H9 (cell line): ENCODE results near the gene CGB8. TPM values are rescaled to one million over a fixed set of nuclear protein-coding genes. Genes with fewer than 3 reads are reported as not detected.
"Not testable (repeated sequence)": the region's sequence is repeated elsewhere in the genome, so short reads cannot be mapped to it uniquely, and the experiment has no call there.

Source experiments
- DNase-seq: peaks from one replicate; pipeline ENCODE4 v3.0.0-alpha.2; 2017
- H2AFZ ChIP-seq: one replicate; pipeline ENCODE4 v1.6.1; 2013; ENCODE audit warnings: mild to moderate bottlenecking, low read length, control low read depth, moderate library complexity
- H2AK5ac ChIP-seq: 2 replicates; pipeline ENCODE4 v1.6.1; 2013; ENCODE audit warnings: low read length, control low read depth, mixed read lengths; ENCODE audit not compliant: insufficient read length
- H2BK120ac ChIP-seq: one replicate; pipeline ENCODE4 v1.6.1; 2013; ENCODE audit warnings: low read depth, mild to moderate bottlenecking, low read length, control low read depth, inconsistent platforms; ENCODE audit not compliant: poor library complexity, severe bottlenecking
- H2BK12ac ChIP-seq: 2 replicates; pipeline ENCODE4 v1.6.1; 2013; ENCODE audit warnings: low read length, control low read depth, mixed read lengths, low read depth; ENCODE audit not compliant: insufficient read length
- H2BK15ac ChIP-seq: 2 replicates; pipeline ENCODE4 v1.6.1; 2013; ENCODE audit warnings: low read depth, low read length, control low read depth
- H2BK20ac ChIP-seq: one replicate; pipeline ENCODE4 v1.6.1; 2013; ENCODE audit warnings: low read depth, mild to moderate bottlenecking, low read length, control low read depth, inconsistent platforms; ENCODE audit not compliant: poor library complexity, severe bottlenecking
- H2BK5ac ChIP-seq: 2 replicates; pipeline ENCODE4 v1.6.1; 2013; ENCODE audit warnings: low read length, control low read depth, mixed read lengths; ENCODE audit not compliant: insufficient read length
- H3K14ac ChIP-seq: 2 replicates; pipeline ENCODE4 v1.6.1; 2013; ENCODE audit warnings: low read length, control low read depth; ENCODE audit not compliant: insufficient read depth
- H3K18ac ChIP-seq: 2 replicates; pipeline ENCODE4 v1.6.1; 2013; ENCODE audit warnings: low read depth, mild to moderate bottlenecking, mixed read lengths, low read length, control low read depth; ENCODE audit not compliant: insufficient read length
- H3K23ac ChIP-seq: 2 replicates; pipeline ENCODE4 v1.6.1; 2013; ENCODE audit warnings: low read length, control low read depth, mixed read lengths, low read depth; ENCODE audit not compliant: insufficient read length
- H3K23me2 ChIP-seq: 2 replicates; pipeline ENCODE4 v1.6.1; 2013; ENCODE audit warnings: low read depth, mild to moderate bottlenecking, mixed read lengths, low read length, control low read depth; ENCODE audit not compliant: insufficient read length, poor library complexity, severe bottlenecking
- H3K27ac ChIP-seq: 2 replicates; pipeline ENCODE4 v1.5.1; 2013; ENCODE audit warnings: low read length, control low read depth, mixed read lengths, low read depth; ENCODE audit not compliant: insufficient read length
- H3K27me3 ChIP-seq: 2 replicates; pipeline ENCODE4 v1.6.1; 2013; ENCODE audit warnings: low read length, control low read depth, inconsistent platforms; ENCODE audit not compliant: insufficient read depth
- H3K4ac ChIP-seq: 2 replicates; pipeline ENCODE4 v1.6.1; 2013; ENCODE audit warnings: low read depth, mild to moderate bottlenecking, control low read depth, inconsistent platforms, low read length, moderate library complexity
- H3K4me1 ChIP-seq: 2 replicates; pipeline ENCODE4 v1.6.1; 2013; ENCODE audit warnings: low read length, control low read depth, inconsistent platforms; ENCODE audit not compliant: insufficient read depth
- H3K4me2 ChIP-seq: 2 replicates; pipeline ENCODE4 v1.6.1; 2013; ENCODE audit warnings: low read length, control low read depth, mixed read lengths; ENCODE audit not compliant: insufficient read length, insufficient read depth
- H3K56ac ChIP-seq: 2 replicates; pipeline ENCODE4 v1.6.1; 2013; ENCODE audit warnings: low read depth, mild to moderate bottlenecking, mixed read lengths, low read length, control low read depth; ENCODE audit not compliant: insufficient read length
- H3K79me1 ChIP-seq: 2 replicates; pipeline ENCODE4 v1.6.1; 2013; ENCODE audit warnings: low read depth, mild to moderate bottlenecking, moderate library complexity, low read length, control low read depth, inconsistent platforms; ENCODE audit not compliant: insufficient read depth, poor library complexity, severe bottlenecking
- H3K79me2 ChIP-seq: 2 replicates; pipeline ENCODE4 v1.6.1; 2013; ENCODE audit warnings: low read length, control low read depth, inconsistent platforms; ENCODE audit not compliant: insufficient read depth
- H3K9ac ChIP-seq: 2 replicates; pipeline ENCODE4 v1.6.1; 2013; ENCODE audit warnings: low read length, control low read depth, mixed read lengths; ENCODE audit not compliant: insufficient read length; ENCODE audit errors: extremely low read depth
- H3K9me3 ChIP-seq: one replicate; pipeline ENCODE4 v1.6.1; 2013; ENCODE audit warnings: low read depth, low read length, inconsistent platforms; ENCODE audit not compliant: control insufficient read depth
- H3T11ph ChIP-seq: one replicate; pipeline ENCODE4 v1.6.1; 2013; ENCODE audit warnings: mild to moderate bottlenecking, low read length, control low read depth, inconsistent platforms
- H4K20me1 ChIP-seq: one replicate; pipeline ENCODE4 v1.6.1; 2013; ENCODE audit not compliant: control insufficient read depth, insufficient read length, insufficient read depth
- H4K5ac ChIP-seq: 2 replicates; pipeline ENCODE4 v1.6.1; 2013; ENCODE audit warnings: low read depth, mild to moderate bottlenecking, mixed read lengths, low read length, control low read depth; ENCODE audit not compliant: insufficient read length
- H4K8ac ChIP-seq: replicated peaks from 2 replicates; pipeline ENCODE4 v1.6.1; 2013; ENCODE audit warnings: low read length, control low read depth, mixed read lengths, low read depth; ENCODE audit not compliant: insufficient read length
- H4K91ac ChIP-seq: 2 replicates; pipeline ENCODE4 v1.6.1; 2013; ENCODE audit warnings: low read depth, mild to moderate bottlenecking, moderate library complexity, mixed read lengths, low read length, control low read depth; ENCODE audit not compliant: insufficient read length
- H3K27ac Mint-ChIP-seq, 3 experiments: 2 replicates in 2 of 3; 3 replicates in 1 of 3; pipeline ENCODE4 v1.8.0; 2020 to 2021; ENCODE audit warnings: mixed read lengths in 3 of 3, mild to moderate bottlenecking in 1 of 3, moderate library complexity in 1 of 3
- H3K27me3 Mint-ChIP-seq: 2 replicates; pipeline ENCODE4 v1.8.0; 2021; ENCODE audit warnings: low read depth, mild to moderate bottlenecking, moderate library complexity, mixed read lengths
- H3K36me3 Mint-ChIP-seq, 3 experiments: 2 replicates in 2 of 3; 3 replicates in 1 of 3; pipeline ENCODE4 v1.8.0; 2020 to 2021; ENCODE audit warnings: low read depth in 3 of 3, mixed read lengths in 3 of 3; ENCODE audit not compliant: insufficient read depth in 1 of 3
- H3K4me1 Mint-ChIP-seq, 2 experiments: 2 replicates each; pipeline ENCODE4 v1.8.0; 2020; ENCODE audit warnings: mixed read lengths in 2 of 2
- H3K4me3 Mint-ChIP-seq, 2 experiments: 2 replicates in 1 of 2; 3 replicates in 1 of 2; pipeline ENCODE4 v1.8.0; 2020 to 2021; ENCODE audit warnings: mild to moderate bottlenecking in 2 of 2, mixed read lengths in 2 of 2, moderate library complexity in 1 of 2
- H3K9me3 Mint-ChIP-seq, 2 experiments: 2 replicates in 1 of 2; 3 replicates in 1 of 2; pipeline ENCODE4 v1.8.0; 2020; ENCODE audit warnings: mild to moderate bottlenecking in 2 of 2, mixed read lengths in 2 of 2, moderate library complexity in 1 of 2
- WGBS: extraction: QIAGEN DNeasy Blood & Tissue Kit; methylation state at CpG from one replicate; pipeline ENCODE4 v1.1.7; 2013; ENCODE audit warnings: missing lambda C conversion rate, low lambda C conversion rate, mixed read lengths; ENCODE audit not compliant: insufficient read length; ENCODE audit errors: extremely low coverage; 5-methylcytosine and 5-hydroxymethylcytosine counted together
- total RNA-seq: library from RNA; stranded (reverse); gene quantifications from 2 replicates; pipeline ENCODE4 v1.2.1, GENCODE V29; 2021
- TF ChIP-seq, protein P1 (sequence below): fragments of 200-600 bp; sonication (generic); conservative IDR thresholded peaks from 3 replicates; pipeline ENCODE4 v1.8.0; 2021; ENCODE audit warnings: antibody characterized with exemption, mild to moderate bottlenecking

The CGB8 gene
- total RNA-seq, 1 experiment from 2014 or later: not detected

DNA sequence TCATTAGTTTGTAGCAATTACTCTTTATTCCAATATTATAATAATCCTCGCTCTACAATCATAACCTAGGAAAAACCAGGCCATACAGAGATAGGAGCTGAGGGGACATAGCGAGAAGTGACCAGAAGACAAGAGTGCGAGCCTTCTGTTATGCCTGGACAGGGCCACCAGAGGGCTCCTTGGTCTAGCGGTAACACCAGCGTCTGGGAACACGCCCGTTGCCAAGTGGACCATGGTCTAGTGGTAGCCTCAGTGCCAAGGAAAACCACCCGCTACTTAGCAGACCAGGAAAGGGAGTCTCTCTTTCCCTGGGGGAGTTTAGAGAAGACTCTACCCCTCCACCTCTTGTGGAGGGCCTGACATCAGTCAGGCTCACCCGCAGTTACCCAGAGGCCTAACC lies 26.0 kb upstream of the CGB8 start:
- H3K9me3 Mint-ChIP-seq, H3K18ac ChIP-seq, H3K27ac Mint-ChIP-seq, H3K56ac ChIP-seq, H4K20me1 ChIP-seq, H2BK5ac ChIP-seq, H3K27ac ChIP-seq, H2AK5ac ChIP-seq, H3K9ac ChIP-seq, H2BK15ac ChIP-seq, H3K4ac ChIP-seq, H2BK12ac ChIP-seq, H4K5ac ChIP-seq, H3K14ac ChIP-seq, H3K79me1 ChIP-seq, H3K79me2 ChIP-seq, H4K8ac ChIP-seq, H3K9me3 ChIP-seq, H2BK120ac ChIP-seq, H3T11ph ChIP-seq, H2AFZ ChIP-seq, H3K4me2 ChIP-seq, H2BK20ac ChIP-seq, H3K4me1 ChIP-seq, H3K36me3 Mint-ChIP-seq, H3K23me2 ChIP-seq, H3K23ac ChIP-seq, H3K4me3 Mint-ChIP-seq, H4K91ac ChIP-seq: not testable (repeated sequence)
- TF ChIP-seq, protein P1, sequence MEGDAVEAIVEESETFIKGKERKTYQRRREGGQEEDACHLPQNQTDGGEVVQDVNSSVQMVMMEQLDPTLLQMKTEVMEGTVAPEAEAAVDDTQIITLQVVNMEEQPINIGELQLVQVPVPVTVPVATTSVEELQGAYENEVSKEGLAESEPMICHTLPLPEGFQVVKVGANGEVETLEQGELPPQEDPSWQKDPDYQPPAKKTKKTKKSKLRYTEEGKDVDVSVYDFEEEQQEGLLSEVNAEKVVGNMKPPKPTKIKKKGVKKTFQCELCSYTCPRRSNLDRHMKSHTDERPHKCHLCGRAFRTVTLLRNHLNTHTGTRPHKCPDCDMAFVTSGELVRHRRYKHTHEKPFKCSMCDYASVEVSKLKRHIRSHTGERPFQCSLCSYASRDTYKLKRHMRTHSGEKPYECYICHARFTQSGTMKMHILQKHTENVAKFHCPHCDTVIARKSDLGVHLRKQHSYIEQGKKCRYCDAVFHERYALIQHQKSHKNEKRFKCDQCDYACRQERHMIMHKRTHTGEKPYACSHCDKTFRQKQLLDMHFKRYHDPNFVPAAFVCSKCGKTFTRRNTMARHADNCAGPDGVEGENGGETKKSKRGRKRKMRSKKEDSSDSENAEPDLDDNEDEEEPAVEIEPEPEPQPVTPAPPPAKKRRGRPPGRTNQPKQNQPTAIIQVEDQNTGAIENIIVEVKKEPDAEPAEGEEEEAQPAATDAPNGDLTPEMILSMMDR: peak; percentile 75
- H3K27me3 ChIP-seq: peaks cover 26% of the 10 kb centered on the region
- H3K27me3 Mint-ChIP-seq: peaks cover 68% of the 10 kb centered on the region
- WGBS: no CpG with 5 or more reads among the region's 9 CpGs
- DNase-seq: peak; percentile 57
- H3K4me1 Mint-ChIP-seq: peaks cover 4 to 20% of the 10 kb centered on the region in 2 experiments; a peak in 3 of 4 replicates
